22Rv1 (cell line): ENCODE results near the gene MLLT10.

ENCODE experiments used
- H3K27ac ChIP-seq: fragments of 450-650 bp; 2 replicates; pipeline ENCODE4 v1.5.1; 2017
- ZFX ChIP-seq: fragments of 450-650 bp; IDR thresholded peaks from 2 replicates; pipeline ENCODE4 v1.6.1; 2017; ENCODE audit warnings: antibody characterized with exemption, borderline replicate concordance
- TF ChIP-seq, protein P1 (sequence below): fragments of 450-650 bp; IDR thresholded peaks from 2 replicates; pipeline ENCODE4 v1.5.1; 2017; ENCODE audit warnings: mild to moderate bottlenecking

Gene MLLT10

DNA sequence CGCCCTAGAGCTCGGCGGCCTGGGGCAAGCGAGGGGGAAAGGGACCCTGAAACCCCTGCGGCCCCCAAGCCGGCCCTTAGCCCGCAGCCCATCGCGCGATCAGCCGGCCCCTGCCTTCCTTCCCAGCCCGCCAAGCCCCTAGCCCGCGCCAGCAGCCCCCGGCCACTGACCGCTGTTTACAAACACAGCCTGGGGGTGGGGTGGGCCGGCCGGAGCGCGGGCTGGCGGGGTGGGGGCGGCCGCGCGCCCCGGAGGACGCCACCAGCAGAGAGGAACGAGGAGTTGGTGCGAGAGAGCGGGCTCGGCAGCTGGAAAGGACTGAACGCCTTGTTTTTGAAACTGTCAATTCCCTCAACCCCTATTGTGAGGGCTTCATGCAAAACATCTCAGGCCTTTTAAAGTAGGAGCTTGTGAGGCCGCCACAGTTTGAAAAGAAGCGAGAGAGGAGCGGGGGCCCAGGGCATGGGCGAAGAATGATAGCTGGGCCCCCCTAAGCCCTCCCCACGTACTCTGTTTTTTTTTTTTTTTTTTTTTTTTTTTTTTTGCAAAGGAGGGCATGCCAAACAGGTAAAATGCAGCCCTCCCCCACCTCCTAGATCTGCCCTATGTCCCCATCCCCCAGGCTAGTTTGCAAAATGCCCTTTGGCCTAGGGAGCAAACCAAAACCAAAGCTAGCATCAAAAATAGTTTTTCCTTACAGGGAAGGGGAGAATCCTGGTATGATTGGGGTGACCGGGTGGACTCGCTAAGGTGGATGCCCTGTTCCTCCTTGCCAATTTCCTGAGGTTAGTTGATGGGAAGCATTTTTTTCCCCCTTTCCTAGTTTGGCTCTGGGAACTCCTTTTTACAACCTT is 23.6 kb upstream of the MLLT10 start:
- TF ChIP-seq ZFX = no peak
- TF ChIP-seq, protein P1, sequence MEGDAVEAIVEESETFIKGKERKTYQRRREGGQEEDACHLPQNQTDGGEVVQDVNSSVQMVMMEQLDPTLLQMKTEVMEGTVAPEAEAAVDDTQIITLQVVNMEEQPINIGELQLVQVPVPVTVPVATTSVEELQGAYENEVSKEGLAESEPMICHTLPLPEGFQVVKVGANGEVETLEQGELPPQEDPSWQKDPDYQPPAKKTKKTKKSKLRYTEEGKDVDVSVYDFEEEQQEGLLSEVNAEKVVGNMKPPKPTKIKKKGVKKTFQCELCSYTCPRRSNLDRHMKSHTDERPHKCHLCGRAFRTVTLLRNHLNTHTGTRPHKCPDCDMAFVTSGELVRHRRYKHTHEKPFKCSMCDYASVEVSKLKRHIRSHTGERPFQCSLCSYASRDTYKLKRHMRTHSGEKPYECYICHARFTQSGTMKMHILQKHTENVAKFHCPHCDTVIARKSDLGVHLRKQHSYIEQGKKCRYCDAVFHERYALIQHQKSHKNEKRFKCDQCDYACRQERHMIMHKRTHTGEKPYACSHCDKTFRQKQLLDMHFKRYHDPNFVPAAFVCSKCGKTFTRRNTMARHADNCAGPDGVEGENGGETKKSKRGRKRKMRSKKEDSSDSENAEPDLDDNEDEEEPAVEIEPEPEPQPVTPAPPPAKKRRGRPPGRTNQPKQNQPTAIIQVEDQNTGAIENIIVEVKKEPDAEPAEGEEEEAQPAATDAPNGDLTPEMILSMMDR = no peak
- H3K27ac ChIP-seq = no peak overlapping the region

DNA sequence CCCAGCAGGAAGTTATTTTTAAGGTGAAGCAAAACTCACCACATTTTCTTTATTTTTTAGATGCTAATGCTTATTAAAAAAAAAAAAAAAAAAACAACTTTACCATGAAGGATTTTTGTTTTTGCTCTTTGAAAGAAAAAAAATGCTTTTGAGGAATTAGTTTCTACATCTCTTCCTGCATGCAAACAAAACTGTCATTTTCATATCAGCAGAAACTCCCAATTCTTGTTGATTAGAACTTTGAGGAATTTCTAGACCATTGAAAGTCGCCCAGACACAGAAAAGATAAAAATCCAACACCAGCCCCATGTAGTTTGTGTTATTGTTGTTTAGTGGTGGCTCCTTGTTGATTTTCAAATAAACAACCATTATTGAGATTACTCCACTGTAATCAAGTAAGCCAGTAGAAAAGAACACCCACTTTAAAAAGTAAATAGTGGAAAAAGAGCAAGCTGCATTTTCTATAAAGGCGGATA is 22.9 kb upstream of the MLLT10 start:
- H3K27ac ChIP-seq = no peak overlapping the region
- TF ChIP-seq, protein P1 = no peak
- no peak for TF ChIP-seq ZFX

DNA sequence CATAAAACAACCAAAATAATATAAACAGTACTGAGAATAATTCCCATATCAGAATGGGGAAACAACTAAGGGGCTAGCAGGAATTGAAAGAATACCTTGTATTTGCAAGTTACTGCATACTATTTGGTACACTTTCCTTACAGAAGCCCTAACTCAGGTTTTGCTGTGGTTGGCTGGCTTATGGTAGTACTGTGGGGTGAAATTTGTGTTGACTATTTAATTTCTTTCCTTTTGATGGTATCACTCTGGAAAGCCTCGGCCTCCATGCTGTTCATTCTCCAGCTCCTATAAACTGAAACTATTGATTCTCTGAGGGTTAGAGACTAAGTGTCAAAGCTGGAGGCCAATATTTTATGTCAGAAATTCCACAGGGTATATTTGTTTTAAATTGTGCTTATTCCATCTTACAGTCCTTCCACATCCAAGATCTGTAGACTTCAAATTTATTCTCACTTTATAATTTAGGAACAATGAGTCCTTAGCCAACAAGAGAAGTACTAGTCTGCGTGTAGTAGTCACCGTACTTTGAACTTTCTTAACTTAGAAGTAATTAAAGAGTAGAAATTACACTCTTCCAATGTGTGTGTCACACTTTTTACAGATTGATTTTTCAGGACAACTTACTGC is 22.0 kb upstream of the MLLT10 start:
- H3K27ac ChIP-seq = no peak overlapping the region

DNA sequence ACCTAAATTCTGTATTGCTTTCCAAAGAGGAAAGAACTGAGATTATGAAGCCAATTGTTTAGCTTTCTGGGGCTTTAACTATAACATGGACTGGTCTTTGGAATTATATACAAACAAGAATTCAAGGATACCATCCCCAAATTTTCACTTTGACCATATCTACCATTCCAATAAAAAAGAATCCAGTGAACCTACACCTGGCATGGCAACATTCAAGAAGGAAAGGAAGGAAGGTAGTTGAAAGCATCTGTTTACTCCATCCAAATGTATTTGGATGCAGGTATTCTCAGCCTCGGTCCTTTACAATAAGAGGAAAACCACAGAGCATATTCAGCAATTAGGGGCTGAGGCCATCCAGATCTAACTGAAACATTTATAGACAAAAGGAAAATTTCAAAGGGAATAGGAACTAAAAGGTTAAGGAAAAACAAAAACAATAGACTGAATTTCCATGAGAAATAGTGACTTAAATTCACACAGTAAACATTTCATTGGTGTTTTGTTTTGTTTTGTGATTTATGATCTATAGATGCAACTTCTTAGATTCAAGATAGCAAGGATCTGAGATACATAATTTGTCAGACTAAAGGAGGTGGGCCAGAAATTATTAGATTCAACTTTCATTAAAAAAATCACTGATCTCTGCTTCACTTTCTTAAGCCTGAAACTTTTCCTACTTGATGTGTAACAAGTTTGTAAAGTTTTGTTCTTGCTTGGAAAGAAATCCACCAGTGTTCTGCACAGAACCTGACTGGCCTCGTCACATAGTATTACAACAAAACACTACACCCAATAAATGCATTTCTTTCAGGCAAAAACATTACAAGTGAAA is 21.2 kb upstream of the MLLT10 start:
- H3K27ac ChIP-seq = no peak overlapping the region
- TF ChIP-seq, protein P1 = no peak

More for the DNA sequence above, 22.0 kb upstream of the MLLT10 start:
- TF ChIP-seq, protein P1 = no peak
- no peak for TF ChIP-seq ZFX

DNA sequence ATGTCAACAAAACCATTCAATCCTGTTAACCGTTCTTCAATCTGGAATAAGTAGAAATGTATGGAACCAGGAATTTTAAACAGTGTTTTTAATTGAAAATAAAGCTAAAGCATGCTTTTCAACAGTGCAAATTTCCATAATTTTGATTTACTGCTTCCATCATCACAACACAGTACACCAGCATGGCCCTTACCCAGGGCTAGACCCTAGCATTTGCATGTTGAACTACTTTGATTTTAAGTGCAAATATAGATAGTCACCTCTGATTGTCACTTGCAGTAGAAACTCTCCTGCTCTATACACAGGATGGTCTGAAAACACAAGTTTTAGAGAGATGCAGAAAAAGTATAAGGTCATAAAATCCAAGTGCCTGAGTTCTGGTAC is 20.6 kb upstream of the MLLT10 start:
- TF ChIP-seq ZFX = no peak
- TF ChIP-seq, protein P1 = no peak
- H3K27ac ChIP-seq = no peak overlapping the region

DNA sequence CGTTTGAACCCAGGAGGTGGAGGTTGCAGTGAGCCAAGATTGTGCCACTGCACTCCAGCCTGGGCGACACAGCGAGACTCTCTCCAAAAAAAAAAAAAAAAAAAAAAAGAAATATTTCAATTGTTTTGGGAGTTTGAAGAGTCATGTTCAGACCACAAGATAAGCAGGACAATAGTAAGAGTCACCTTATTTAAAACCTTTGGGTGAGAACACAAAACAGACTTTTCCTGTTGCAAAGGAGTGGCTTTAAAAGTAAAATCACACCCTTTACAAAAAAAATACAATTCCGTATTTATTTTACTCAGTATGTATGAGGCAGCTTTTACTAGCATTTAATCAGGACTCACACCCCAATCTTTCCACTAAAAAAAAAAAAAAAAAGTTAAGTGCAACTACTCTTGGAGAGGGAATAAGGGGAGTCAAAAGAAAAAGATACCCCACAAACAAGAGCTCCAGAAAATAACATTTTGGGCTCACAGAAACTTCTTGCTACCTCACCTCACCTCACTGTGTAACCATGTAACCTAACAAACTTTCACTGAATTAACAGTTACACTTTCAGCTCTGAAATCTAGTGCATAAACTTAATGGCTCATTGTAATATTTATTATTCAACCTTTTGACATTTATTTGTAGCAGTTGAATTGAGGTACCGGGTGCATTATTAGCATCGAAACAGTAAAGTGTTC is 19.8 kb upstream of the MLLT10 start:
- no peak for TF ChIP-seq ZFX
- H3K27ac ChIP-seq = no peak overlapping the region

DNA sequence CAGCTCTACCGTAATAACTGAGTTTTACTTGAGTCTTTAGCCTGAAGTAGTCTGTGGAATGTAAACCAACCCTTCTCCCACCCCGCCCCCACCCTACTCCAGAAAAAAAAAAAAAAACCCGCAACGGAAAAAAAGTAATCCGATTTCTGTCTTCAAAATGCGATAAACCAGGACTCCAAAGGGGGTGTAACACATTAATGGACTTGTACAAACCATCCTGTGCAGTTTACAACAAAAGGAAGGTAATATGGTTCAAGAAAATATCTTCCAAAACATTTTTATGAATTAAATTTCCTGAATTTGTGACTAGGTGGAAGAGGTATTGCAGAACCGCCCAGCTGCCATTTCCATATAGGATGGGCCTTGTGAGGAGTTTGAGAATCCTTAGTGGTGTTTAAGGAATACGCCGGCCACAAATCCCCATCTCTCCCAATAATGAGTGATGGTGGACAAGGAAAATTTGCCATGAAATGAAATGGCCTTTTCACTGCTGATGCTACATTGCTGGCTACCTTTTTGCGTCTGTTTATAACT is 19.1 kb upstream of the MLLT10 start:
- no peak overlapping the region for H3K27ac ChIP-seq
- TF ChIP-seq, protein P1 = no peak
- TF ChIP-seq ZFX = no peak
